Neural cell (in vitro differentiated cells): ENCODE measurements around the gene ITGA1.

Source experiments
- CTCF ChIP-seq: fragments of 450-650 bp; IDR thresholded peaks from 2 replicates; pipeline ENCODE4 v1.5.1; 2014; ENCODE audit warnings: antibody characterized with exemption, mild to moderate bottlenecking, moderate library complexity; ENCODE audit not compliant: poor library complexity, severe bottlenecking
- POLR2AphosphoS5 ChIP-seq: IDR thresholded peaks from 2 replicates; pipeline ENCODE4 v1.6.1; 2012

GRCh38 chr5:52849544-52849943, 61.8 kb downstream of the ITGA1 start:
- TF ChIP-seq CTCF (no peak), POLR2AphosphoS5 (no peak)
